Mammary epithelial cell (primary cell): ENCODE data around the gene SKIC2.
"Not testable (repeated sequence)": the region's sequence is repeated elsewhere in the genome, so short reads cannot be mapped to it uniquely, and the experiment has no call there.

Experiments
- EZH2 ChIP-seq: IDR thresholded peaks from 2 replicates; pipeline ENCODE4 v1.6.1; 2012; ENCODE audit warnings: low read length, inconsistent platforms, borderline replicate concordance
- TF ChIP-seq, protein P1 (sequence below), 2 donors: IDR thresholded peaks in 1 of 2; conservative IDR thresholded peaks in 1 of 2; 2 replicates each; pipeline ENCODE4 v1.5.1; 2011 to 2012; ENCODE audit warnings: inconsistent platforms in 2 of 2, low read length in 2 of 2, mild to moderate bottlenecking in 2 of 2, control low read depth in 1 of 2, low read depth in 1 of 2; ENCODE audit not compliant: insufficient read depth in 1 of 2; ENCODE audit errors: extremely low read depth in 1 of 2

DNA sequence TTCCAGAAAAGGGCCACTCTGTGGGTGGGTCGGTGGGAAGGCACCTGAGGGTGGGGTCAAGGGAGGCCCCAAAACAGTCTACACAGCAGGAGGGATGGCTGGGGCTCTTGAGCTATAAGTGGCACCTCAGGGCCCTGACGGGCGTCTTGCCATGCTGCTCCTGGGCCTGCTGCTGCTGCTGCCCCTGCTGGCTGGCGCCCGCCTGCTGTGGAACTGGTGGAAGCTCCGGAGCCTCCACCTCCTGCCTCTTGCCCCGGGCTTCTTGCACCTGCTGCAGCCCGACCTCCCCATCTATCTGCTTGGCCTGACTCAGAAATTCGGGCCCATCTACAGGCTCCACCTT, 46.5 kb downstream of the SKIC2 start:
- TF ChIP-seq, protein P1, sequence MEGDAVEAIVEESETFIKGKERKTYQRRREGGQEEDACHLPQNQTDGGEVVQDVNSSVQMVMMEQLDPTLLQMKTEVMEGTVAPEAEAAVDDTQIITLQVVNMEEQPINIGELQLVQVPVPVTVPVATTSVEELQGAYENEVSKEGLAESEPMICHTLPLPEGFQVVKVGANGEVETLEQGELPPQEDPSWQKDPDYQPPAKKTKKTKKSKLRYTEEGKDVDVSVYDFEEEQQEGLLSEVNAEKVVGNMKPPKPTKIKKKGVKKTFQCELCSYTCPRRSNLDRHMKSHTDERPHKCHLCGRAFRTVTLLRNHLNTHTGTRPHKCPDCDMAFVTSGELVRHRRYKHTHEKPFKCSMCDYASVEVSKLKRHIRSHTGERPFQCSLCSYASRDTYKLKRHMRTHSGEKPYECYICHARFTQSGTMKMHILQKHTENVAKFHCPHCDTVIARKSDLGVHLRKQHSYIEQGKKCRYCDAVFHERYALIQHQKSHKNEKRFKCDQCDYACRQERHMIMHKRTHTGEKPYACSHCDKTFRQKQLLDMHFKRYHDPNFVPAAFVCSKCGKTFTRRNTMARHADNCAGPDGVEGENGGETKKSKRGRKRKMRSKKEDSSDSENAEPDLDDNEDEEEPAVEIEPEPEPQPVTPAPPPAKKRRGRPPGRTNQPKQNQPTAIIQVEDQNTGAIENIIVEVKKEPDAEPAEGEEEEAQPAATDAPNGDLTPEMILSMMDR (conservative IDR thresholded peaks at IDR 0.05 in 1 of 2, IDR thresholded peaks at IDR 0.05 in 1 of 2; ENCODE audit: extremely low read depth in 1 of 2, insufficient read depth in 1 of 2, low read depth in 1 of 2, low read length in 2 of 2): not testable (repeated sequence)
- not testable (repeated sequence) for TF ChIP-seq EZH2
